Muscle of leg (tissue), 16 donors: Measurements from ENCODE around the gene ALAS2. TPM values are rescaled to one million over a fixed set of nuclear protein-coding genes. Genes with fewer than 3 reads are reported as not detected.
A peak's percentile ranks its signal among the peaks of the same experiment; 100 is the strongest.
"Not testable (repeated sequence)": the region's sequence is repeated elsewhere in the genome, so short reads cannot be mapped to it uniquely, and the experiment has no call there.

Experiments used
- DNase-seq: peaks from one replicate; pipeline ENCODE4 v3.0.0; 2013
- H3K27ac ChIP-seq: one replicate; pipeline ENCODE4 v1.5.1; 2013; ENCODE audit warnings: mild to moderate bottlenecking, low read length, control low read depth
- H3K27me3 ChIP-seq: one replicate; pipeline ENCODE4 v1.6.1; 2013; ENCODE audit warnings: low read length; ENCODE audit not compliant: control insufficient read depth, insufficient read depth
- H3K36me3 ChIP-seq: one replicate; pipeline ENCODE4 v1.6.1; 2013; ENCODE audit warnings: low read length; ENCODE audit not compliant: control insufficient read depth, insufficient read depth
- H3K4me1 ChIP-seq: one replicate; pipeline ENCODE4 v1.6.1; 2013; ENCODE audit warnings: low read length; ENCODE audit not compliant: control insufficient read depth, insufficient read depth
- H3K4me3 ChIP-seq: one replicate; pipeline ENCODE4 v1.5.1; 2013; ENCODE audit warnings: low read length, control low read depth
- H3K9me3 ChIP-seq: replicated peaks from 2 replicates; pipeline ENCODE4 v1.6.1; 2013; ENCODE audit warnings: low read depth, low read length; ENCODE audit not compliant: control insufficient read depth
- WGBS: methylation state at CpG from one replicate; pipeline ENCODE4 v1.1.5; 2013; ENCODE audit warnings: missing lambda C conversion rate; ENCODE audit not compliant: insufficient coverage; 5-methylcytosine and 5-hydroxymethylcytosine counted together
- long read RNA-seq, 11 donors: transcript quantifications; one replicate each; lab custom pipeline, GENCODE V29; 2026
- polyA plus RNA-seq, 8 donors: library from polyadenylated mRNA; unstranded; fragments of 120-200 nt; gene quantifications; one replicate each; pipeline versions ENCODE4 v1.2.1 to v1.2.3, GENCODE V29; 2013; ENCODE audit warnings: inconsistent platforms in 1 of 8, low replicate concordance in 1 of 8; ENCODE audit not compliant: insufficient read length in 8 of 8, insufficient read depth in 1 of 8
- total RNA-seq: library from RNA; stranded (reverse); fragments of 120-200 nt; gene quantifications from one replicate; pipeline ENCODE4 v1.2.4, GENCODE V29; 2013

ALAS2 gene, protein sequence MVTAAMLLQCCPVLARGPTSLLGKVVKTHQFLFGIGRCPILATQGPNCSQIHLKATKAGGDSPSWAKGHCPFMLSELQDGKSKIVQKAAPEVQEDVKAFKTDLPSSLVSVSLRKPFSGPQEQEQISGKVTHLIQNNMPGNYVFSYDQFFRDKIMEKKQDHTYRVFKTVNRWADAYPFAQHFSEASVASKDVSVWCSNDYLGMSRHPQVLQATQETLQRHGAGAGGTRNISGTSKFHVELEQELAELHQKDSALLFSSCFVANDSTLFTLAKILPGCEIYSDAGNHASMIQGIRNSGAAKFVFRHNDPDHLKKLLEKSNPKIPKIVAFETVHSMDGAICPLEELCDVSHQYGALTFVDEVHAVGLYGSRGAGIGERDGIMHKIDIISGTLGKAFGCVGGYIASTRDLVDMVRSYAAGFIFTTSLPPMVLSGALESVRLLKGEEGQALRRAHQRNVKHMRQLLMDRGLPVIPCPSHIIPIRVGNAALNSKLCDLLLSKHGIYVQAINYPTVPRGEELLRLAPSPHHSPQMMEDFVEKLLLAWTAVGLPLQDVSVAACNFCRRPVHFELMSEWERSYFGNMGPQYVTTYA
- total RNA-seq, result 29.3 TPM
- polyA plus RNA-seq, result 10 to 100 TPM; 17.6 to 64.6 (median 46.1) TPM
- long read RNA-seq, donor 1, partial matches to known transcripts, result 0 of 1 reads
- long read RNA-seq, donor 1, other reads (novel, unspliced or antisense), result 0 of 1 reads
- long read RNA-seq, donor 2, result 0 reads
- long read RNA-seq, donor 3, partial matches to known transcripts, result 0 of 2 reads
- long read RNA-seq, donor 3, other reads (novel, unspliced or antisense), result 0 of 2 reads
- long read RNA-seq, donor 4, partial matches to known transcripts, result 0 of 1 reads
- long read RNA-seq, donor 4, other reads (novel, unspliced or antisense), result 0 of 1 reads
- long read RNA-seq, donor 5, transcript ALAS2-210 (11 exons, 1,940 nt), result major isoform, 7 of 9 reads
- long read RNA-seq, donor 5, partial matches to known transcripts, result 0 of 9 reads
- long read RNA-seq, donor 5, other reads (novel, unspliced or antisense), result 0 of 9 reads
- long read RNA-seq, donor 6, transcript ALAS2-210 (11 exons, 1,940 nt), result minor isoform, 8 of 20 reads
- long read RNA-seq, donor 6, transcript ALAS2-202 (10 exons, 1,795 nt), result major isoform, 11 of 20 reads
- long read RNA-seq, donor 6, partial matches to known transcripts, result 0 of 20 reads
- long read RNA-seq, donor 6, other reads (novel, unspliced or antisense), result 0 of 20 reads
- long read RNA-seq, donor 7, transcript ALAS2-202 (10 exons, 1,795 nt), result minor isoform, 7 of 20 reads
- long read RNA-seq, donor 7, transcript ALAS2-210 (11 exons, 1,940 nt), result major isoform, 12 of 20 reads
- long read RNA-seq, donor 7, partial matches to known transcripts, result 0 of 20 reads
- long read RNA-seq, donor 7, other reads (novel, unspliced or antisense), result 0 of 20 reads
- long read RNA-seq, donor 8, partial matches to known transcripts, result 0 of 5 reads
- long read RNA-seq, donor 8, other reads (novel, unspliced or antisense), result 0 of 5 reads
- long read RNA-seq, donor 9, partial matches to known transcripts, result 0 of 4 reads
- long read RNA-seq, donor 9, other reads (novel, unspliced or antisense), result 0 of 4 reads
- long read RNA-seq, donor 10, partial matches to known transcripts, result 0 of 4 reads
- long read RNA-seq, donor 10, other reads (novel, unspliced or antisense), result 0 of 4 reads
- long read RNA-seq, donor 11, partial matches to known transcripts, result 0 of 1 reads
- long read RNA-seq, donor 11, other reads (novel, unspliced or antisense), result 0 of 1 reads

DNA sequence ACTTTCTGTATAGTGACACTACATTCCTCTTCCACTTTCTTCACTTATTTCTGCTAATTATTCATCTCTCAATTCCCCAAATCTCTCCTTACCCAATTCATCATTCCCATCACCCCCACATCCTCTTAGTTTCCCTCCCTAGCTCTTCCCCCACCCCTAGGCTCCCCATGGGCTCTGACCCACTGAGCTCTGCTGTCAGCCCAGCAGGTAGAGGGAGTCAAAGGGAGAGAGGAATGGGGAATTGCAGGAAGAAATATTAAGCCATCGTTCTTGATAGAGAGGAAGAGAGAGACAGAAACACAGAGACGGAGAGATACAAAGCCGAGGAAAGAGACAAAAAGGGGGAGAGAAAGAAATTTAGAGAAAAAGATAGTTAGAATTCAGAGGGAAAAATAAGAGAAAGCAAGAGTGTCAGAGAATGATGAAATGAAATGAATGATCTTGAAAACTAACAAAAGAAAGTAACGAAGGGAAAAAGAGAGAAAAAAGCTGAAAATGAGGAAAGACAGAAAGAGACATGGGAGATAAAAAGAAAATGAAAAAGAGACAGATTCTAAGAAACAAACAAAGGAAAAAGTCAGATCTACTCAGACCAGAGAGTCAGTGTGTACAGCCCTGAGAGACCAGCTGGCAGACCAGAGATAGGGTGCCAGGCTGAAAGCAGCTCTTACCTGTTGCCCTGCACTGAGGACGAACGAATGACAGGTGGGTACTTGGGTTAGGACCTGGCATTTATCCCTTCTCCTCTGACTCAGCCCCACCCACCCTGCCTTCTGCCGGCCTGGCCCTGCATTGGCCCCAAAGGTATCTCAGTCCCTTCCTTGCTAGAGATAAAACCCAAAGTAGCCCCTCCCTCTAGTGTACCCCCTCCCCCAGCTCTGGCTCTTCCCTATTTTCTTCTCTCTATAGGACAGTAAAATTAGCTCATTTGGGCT is at the start of gene ALAS2:
ALAS2 (minus strand) TSS at position 707 of the 935 bp plus-strand sequence. CDS start 4,977 bp downstream, outside the sequence.
- peaks cover 3% of the 10 kb centered on the region for H3K27me3 ChIP-seq
- 72% methylated on average over 4 of the region's 7 CpGs for WGBS
- no peak for DNase-seq
- no peaks in the 10 kb centered on the region for H3K4me1 ChIP-seq
- H3K9me3 ChIP-seq, result no peaks in the 10 kb centered on the region
- no peak within 1 kb of the TSS for H3K4me3 ChIP-seq
- H3K27ac ChIP-seq, result no peak within 1 kb of the TSS
- no peaks in the 10 kb centered on the region for H3K36me3 ChIP-seq

DNA sequence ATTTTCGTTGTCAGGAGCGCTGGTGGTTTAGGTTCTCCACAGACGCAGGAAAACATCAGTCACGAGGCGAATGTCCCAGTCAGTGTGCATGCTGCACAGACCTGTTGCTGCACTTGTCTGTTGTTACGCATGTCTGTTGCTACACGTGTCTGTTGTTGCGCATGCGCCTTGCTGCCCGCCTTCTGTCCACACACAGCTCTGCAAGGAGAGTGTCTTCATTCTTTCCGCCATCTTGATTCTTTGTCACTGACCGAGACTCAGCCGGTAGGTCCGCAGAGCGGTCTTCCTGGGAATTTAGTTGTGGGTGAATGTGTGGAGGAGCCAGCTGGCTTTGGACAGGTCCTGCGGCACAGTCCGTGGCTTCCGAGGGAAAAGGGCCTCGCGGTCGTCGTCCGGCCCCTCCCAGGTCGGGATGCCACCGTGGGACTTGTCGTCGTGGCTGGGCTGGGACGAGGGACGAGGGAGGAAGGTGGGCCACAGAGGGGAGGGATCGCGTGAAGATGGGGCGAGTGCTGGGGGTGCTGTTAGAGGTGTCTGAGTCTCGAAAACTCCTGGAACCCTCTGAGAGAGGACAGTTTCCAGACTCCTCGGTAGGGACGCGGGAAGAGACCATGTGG is 44.2 kb upstream of the ALAS2 start, which contains the start of gene PAGE2B:
PAGE2B (plus strand) TSS at position 180 of the 617 bp plus-strand sequence. CDS start 1,012 bp downstream, outside the sequence.
- no peak for DNase-seq
- Histone ChIP-seq H3K36me3 (no peaks in the 10 kb centered on the region), H3K4me1 (no peaks in the 10 kb centered on the region), H3K9me3 (no peaks in the 10 kb centered on the region), H3K27me3 (peaks cover 2% of the 10 kb centered on the region), H3K27ac (no peak within 1 kb of the TSS), H3K4me3 (no peak within 1 kb of the TSS)
- WGBS, result 81% methylated on average over 36 of the region's 36 CpGs

DNA sequence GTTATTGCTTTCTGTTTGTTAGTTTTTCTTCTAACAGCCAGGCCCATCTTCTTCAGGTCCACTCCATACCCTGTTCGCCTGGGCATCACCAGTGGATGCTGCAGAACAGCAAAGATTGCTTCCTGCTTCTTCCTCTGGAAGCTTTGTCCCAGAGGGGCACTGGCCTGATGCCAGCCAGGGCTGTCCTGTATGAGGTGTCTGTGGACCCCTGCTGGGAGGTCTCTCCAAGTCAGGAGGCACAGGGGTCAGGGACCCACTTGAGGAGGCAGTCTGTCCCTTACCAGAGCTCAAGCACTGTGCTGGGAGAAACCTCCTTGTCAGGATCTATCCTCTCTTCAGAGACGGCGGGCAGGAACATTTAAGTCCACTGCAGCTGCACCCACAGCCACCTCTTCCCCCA is 41.5 kb upstream of the ALAS2 start:
- Histone ChIP-seq H3K9me3 (no peaks in the 10 kb centered on the region), H3K27me3 (peaks cover 2% of the 10 kb centered on the region), H3K4me1 (no peaks in the 10 kb centered on the region), H3K4me3 (no peak overlapping the region), H3K27ac (no peak overlapping the region), H3K36me3 (no peaks in the 10 kb centered on the region)
- DNase-seq, result no peak
- no CpG with 5 or more reads among the region's 3 CpGs for WGBS

DNA sequence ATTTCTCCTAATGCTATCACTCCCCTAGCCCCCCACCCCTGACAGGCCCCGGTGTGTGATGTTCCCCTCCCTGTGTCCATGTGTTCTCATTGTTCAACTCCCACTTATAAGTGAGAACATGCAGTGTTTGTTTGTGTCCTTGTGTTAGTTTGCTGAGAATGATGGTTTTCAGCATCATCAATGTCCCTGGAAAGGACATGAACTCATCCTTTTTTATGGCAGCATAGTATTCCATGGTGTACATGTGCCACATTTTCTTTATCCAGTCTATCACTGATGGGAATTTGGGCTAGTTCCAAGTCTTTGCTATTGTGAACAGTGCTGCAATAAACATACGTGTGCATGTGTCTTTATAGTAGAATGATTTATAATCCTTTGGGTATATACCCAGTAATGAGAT is 36.4 kb upstream of the ALAS2 start:
- H3K27ac ChIP-seq, DNase-seq, H3K4me3 ChIP-seq, H3K4me1 ChIP-seq, H3K9me3 ChIP-seq, H3K36me3 ChIP-seq, H3K27me3 ChIP-seq: not testable (repeated sequence)
- WGBS, result no CpG with 5 or more reads among the region's 2 CpGs

DNA sequence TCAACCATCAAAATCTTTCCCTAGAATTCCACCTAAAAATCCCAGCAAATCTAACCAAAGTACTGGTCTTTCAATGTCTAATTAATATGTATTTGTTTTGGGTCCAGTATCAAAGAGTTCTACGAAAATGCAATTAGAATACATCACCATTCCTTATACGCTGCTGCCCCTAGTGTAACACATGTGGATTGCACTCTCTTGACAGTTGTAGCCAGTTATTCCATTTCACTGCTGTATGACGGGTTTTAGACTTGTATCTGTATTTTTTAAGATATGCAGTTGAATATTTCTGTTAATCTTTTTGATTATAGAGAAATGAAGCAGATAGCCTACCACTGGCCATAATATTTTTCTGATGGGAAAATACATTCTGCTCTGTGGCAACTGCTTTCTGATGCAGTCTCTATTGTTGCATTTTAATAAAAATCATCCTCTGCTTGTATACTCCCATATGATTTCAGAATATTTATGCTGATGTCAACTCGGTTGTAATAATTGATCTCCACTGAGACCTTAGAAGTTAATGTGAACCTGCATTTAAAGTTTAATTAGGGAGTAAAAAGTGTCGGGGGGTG is 27.0 kb upstream of the ALAS2 start:
- DNase-seq, result peak; percentile 45

DNA sequence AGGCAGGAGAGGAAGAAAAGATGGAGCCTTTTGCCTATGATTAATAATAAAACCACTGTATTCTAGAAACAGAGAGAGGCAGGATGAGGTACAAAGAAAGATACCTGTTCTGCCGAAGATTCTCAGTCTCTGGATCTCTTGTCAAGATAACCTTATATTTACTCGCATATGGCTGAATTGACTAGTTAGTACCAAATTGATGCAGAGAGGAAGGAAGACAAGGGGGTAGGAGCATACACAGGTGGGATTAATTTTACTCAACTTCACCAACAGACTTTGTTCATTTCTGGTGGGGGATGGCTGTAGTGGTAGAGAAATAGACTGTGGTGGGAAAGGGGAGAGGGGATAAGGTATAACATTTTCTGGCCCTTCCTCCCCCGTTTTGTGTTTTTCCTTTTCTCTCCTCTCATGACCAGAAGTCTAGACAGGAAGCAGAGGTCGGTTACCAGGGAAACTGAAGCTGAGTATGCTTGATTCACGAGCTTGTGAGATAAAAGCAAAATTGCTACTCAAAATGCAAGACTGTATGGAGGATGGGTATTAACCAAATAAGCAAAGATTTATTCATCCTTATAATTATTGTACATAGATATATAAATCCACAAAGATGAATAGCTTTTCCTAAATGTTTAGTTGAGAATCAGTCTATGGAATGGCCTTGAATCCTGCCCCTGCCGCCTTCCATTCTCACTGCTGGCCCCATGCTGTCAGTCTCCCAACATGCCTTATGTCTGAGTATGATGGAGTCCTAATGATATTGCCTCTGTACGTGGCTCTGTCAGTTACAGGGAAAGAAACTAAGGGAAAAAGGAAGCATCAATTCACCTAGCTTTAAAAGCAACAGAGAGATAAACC is 26.3 kb upstream of the ALAS2 start:
- peak; percentile 41 for DNase-seq
- H3K4me3 ChIP-seq, result no peak overlapping the region
- no CpG with 5 or more reads among the region's 7 CpGs for WGBS

More for the DNA sequence above, 27.0 kb upstream of the ALAS2 start:
- WGBS, result no CpG with 5 or more reads among the region's 5 CpGs
- Histone ChIP-seq H3K4me1 (no peaks in the 10 kb centered on the region), H3K27me3 (no peaks in the 10 kb centered on the region), H3K27ac (no peak overlapping the region), H3K36me3 (no peaks in the 10 kb centered on the region), H3K4me3 (no peak overlapping the region), H3K9me3 (no peaks in the 10 kb centered on the region)

DNA sequence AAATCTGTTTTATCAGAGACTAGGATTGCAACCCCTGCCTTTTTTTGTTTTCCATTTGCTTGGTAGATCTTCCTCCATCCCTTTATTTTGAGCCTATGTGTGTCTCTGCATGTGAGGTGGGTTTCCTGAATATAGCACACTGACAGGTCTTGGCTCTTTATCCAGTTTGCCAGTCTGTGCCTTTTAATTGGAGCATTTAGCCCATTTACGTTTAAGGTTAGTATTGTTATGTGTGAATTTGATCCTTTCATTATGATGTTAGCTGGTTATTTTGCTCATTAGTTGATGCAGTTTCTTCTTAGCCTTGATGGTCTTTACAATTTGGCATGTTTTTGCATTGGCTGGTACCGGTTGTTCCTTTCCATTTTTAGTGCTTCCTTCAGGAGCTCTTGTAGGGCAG is 19.8 kb upstream of the ALAS2 start:
- H3K36me3 ChIP-seq, H3K4me1 ChIP-seq, H3K27me3 ChIP-seq, H3K27ac ChIP-seq, DNase-seq, H3K4me3 ChIP-seq, H3K9me3 ChIP-seq: not testable (repeated sequence)
- WGBS, result 100% methylated on average over 1 of the region's 2 CpGs

More for the DNA sequence above, 26.3 kb upstream of the ALAS2 start:
- no peak overlapping the region for H3K27ac ChIP-seq
- no peaks in the 10 kb centered on the region for H3K9me3 ChIP-seq
- no peaks in the 10 kb centered on the region for H3K27me3 ChIP-seq
- no peaks in the 10 kb centered on the region for H3K4me1 ChIP-seq
- H3K36me3 ChIP-seq, result no peaks in the 10 kb centered on the region
